COLO829 (cell line): ENCODE data around the gene C19orf85.

Experiments used
- DNase-seq: peaks from one replicate; pipeline ENCODE4 v3.0.0; 2012; ENCODE audit warnings: low spot score

Gene C19orf85

DNA sequence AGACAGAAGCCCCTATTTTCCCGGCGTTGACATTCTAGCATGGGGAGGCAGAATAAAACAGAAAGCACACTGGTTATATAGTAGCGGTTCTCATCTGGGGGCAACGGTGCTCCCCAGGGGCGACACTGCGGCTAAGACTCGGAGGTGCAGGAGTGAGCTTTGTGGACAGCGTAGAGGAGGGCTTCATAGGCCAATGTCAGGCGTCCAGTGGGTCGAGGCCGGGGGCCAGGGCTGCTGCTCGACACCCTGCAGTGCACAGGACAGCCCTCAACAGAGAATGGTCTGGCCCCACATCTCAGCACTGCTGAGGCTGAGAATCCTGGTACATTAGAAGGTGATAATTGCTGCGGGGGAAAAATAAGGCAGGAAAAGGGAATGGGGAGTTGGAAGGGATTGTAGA is 13.4 kb upstream of the C19orf85 start:
- no peak for DNase-seq

GRCh38 chr19:55476100-55476775 is 11.7 kb upstream of the C19orf85 start, which contains the start of gene ZNF628:
TSS of gene ZNF628 (plus strand) at chr19:55476617. CDS start at chr19:55479911, 3,294 bp downstream.
- peak; percentile 96 for DNase-seq

DNA sequence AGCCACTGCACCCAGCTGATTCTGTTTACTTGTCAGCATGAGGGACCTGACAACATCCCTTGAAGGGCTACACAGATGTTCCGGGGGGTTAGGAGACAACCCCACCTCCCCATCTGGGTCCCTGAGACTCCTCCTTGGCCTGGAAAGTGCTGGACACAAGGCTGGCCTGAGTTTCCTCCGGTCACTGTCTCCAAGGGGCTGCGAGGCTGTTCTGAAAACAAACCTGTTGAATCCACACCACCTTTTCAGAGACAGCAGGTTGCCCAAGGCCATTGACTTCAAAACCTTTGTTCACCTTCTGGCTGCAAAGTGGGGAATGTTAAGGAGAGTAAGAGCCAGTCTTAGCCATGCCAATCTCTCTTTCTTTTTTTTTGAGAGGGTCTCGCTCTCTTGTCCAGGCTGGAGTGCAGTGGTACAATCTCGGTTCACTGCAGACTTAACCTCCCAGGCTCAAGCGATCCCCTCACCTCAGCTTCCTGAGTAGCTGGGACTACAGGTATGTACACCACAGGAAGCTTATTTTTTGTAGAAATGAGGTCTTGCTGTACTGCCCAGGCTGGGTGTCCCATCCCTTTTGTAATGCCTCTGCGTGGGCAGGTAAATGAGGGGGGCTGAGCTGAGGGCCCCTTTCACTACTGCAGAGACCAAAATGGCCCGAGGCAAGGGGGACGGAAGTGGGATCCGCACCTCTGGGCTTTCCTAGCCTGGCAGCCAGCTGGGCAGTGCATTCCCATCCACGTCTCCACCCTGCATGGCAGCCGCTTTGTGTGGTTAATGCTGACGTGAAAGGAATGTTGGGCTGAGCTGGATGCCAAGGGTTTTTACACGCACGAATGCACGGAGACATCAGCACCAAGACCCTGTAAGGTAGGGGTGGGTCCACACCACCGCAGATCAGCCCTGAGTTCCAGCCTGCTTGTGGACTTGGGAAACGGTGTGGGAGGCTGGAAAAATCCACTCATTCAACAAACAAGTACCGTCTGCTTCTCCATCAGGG is 10.0 kb upstream of the C19orf85 start:
- no peak for DNase-seq

- no peak for DNase-seq
Observed at GRCh38 chr19:55473225-55474012, 8.9 kb upstream of the C19orf85 start.

- DNase-seq, result no peak
Observed at GRCh38 chr19:55472463-55472862, 7.9 kb upstream of the C19orf85 start.

DNA sequence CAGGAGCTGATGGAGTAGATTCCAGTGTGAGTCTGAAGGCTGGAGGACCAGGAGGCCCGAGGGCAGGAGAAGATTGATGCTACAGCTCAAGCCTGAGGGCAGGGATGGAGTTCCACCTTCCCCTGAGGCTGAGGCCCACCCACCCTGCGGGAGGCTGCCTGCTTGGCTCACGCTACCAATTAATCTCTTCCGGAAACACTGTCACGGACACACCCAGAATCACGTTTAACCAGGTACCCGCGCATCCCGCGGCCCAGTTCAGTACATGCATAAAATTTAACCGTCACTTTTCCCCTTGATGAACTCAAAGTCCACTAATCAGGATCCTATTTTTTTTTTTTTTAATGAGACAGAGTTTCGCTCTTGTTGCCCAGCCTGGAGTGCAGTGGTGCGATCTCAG is 6.7 kb upstream of the C19orf85 start:
- no peak for DNase-seq

DNA sequence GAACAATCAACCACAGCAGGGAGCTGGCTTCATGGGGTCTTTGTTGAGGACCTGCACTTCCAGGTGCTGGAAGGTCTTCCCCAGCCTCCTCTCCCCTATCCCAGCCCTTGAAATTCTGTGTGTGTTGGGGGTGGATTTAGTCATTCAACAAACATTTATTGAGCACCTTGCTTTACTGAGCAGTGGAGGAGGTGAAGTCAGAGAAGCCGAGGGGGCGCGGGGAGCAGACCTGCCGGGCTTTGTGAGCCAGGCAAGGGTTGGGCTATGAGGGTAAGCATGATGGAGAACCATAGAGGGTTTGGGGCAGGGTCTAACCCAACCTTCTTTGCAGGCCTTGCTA is 3.5 kb upstream of the C19orf85 start:
- no peak for DNase-seq

GRCh38 chr19:55467236-55468053 is 2.9 kb upstream of the C19orf85 start:
- no peak for DNase-seq

DNA sequence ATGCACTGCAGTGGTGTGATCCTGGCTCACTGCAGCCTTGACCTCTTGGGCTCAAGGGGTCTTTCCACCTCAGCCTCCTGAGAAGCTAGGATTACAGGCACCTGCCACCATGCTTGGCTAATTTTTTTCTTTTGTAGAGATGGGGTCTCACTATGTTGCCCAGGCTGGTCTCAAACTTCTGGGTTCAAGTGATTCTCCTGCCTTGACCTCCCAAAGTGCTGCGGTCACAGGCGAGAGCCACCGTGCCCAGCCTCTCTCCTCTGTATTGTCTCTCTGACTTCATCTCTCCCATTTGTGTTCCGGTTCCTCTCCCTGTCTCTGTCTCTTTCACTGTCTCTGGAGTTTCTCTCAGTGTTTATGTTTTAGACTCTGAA is 1.7 kb upstream of the C19orf85 start:
- DNase-seq, result no peak

- no peak for DNase-seq
Observed at GRCh38 chr19:55465460-55466240, 1.1 kb upstream of the C19orf85 start.

DNA sequence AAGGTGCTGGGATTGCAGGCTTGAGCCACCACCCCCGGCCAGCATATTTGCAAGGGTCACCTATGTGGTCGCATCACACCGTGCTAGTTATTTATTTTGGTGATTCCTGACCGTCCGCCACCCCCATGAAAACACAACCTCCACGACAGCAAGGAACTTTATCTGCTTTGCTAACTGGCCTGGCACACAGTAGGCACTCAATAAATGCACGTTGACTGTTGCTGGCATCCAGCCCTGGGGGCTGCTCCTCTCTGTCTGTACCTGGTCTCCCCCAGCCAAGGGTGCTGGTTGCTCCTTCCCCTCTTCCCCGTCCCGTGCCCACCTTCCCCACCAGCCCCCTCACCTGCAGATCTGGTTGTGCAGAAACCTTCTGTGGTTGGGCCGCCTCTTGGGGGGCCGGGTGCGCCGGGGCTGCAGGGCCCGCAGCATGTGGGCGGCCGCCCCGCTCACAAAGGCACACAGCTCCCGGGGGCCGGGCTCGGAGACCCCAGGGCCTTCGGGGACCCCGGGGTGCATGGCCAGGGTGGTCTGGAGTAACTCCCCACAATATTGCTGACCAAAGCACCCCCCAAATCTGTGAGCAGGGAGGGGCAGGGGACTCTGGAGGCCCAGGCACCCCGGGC is 401 bp downstream of the C19orf85 start:
- no peak for DNase-seq

DNA sequence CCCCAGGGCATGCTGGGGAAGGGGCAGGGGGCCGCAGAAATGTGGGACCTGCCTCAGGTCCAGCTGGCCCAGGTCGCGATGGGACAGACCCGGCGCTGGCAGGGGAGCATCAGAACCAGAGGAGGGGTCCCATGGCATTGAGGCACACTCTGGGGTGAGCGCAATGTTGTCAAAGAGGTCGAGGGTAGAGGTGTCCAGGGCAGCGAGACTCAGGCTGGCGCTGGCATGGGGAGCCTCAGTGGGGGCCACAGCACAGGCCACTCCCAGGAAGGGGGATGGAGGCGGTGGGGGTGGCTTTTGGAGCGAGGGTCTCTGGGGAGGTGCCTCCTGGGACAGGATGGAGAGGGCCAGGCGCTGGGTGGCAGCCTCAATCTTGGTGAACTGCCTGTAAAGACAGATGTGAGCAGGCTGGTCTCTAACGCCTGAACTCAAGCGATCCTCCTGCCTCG is 944 bp downstream of the C19orf85 start:
- DNase-seq, result no peak

DNA sequence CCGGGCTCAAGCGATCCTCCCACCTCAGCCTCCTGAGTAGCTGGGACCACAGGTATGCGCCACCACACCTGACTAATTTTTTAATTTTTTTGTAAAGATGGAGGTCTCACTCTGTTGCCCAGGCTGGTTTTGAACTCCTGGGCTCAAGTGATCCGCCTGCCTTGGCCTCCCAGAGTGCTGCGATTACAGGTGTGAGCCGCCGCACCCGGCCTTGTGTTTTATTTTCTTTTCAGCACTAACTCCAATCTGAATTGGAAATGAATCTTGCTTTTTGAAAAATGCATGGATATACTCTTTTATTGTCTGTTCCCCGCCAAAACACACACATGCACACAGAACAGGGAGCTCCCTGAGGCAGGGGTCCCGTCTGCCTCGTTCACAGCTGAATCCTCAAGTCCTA is 1.8 kb downstream of the C19orf85 start:
- no peak for DNase-seq

DNA sequence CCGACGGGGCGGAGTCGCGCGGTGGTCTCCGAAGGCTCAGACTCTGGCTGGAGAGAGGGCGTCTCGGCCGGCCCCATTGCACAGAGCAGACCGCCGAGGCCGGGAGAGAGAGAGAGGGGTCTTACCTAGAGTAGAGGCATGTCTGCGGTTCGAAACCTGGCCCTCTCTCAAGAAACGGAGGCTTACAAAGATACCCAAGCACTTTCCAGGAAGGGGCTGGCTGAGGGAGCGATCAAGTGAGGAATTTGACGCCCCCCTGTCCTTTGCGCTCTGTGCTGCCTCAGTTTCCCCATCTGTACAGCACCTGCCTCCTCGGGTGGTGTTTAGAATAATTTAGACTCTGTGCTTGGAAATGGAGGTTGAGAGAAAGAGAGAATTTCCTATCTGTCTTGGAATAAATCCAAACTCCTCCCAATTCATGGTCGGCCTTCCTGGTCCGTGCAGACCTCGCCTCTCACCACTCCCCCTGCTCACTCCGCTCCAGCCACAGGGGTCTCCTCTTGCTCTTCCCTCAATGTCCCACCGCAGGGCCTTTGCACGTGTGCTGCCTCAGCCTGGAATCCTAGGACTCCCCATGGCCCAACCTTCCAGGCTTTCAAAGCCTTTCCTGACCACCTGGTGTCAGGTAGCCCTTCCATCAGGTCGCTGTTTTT is 2.5 kb downstream of the C19orf85 start:
- no peak for DNase-seq

GRCh38 chr19:55461259-55461973 is 3.1 kb downstream of the C19orf85 start, which contains the start of gene ISOC2:
TSS of gene ISOC2 (minus strand) at chr19:55461642. CDS start at chr19:55456486, 5,156 bp downstream.
- DNase-seq, result peak; percentile 98

DNA sequence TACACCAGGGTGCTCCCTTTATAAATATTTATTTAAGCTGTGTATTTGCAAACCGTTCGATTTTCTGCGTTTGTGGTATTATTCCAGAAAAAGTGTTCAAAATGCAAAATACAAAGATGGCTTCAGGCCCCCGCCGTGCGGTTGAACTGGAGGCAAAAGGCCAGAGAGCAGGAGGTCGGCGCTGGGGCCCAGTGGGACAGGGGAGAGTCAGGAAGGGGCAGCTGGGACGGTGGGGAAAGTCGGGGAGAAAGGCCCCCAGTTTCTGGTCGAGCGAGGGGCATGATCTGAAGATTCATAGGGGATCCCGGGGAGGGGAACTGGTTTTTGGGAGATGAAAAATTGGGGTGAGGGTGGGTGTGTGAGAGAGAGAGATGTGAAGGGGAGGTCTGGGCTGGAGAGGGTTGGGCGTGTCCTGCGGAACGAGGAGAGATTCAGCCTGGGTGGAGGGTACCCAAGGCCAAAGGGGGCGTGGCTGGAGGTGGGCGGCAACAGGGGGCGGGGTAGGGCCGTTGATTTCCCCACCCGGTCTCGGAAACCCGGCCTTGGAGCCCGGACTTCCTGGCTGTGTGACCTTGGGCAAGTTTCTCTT is 3.8 kb downstream of the C19orf85 start:
- DNase-seq, result peak; percentile 60

DNA sequence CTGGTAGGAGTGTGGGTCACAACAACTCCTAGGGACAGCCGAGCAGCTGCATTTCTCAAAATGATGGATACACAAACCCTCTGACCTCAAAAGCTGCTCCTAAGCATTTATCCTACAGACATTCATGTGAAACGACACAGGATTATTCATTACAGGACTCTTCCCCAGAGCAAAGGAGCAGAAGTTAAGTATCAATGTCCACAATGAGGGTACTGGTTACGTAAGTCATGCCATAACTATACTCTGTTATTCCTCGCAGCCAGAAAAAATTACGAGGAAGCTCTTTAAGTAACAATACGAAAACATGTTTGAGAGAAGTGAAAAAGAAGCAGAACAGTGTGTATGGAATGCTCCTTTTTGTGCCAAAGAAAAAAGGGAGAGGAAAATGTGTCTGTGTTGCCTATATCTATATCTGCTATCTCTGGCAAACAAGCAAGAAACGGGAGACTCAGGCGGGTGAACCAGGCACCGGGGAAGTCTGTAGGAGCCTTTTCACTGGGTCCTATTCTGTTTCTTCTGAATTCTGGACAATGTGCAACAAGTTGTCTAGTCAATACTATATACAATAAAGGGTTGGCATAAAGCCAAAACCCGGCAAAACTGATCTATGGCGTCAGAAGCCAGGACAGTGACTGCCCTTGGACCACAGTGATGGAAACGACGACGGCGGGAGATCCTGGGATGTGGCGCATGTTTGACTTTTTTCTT is 4.4 kb downstream of the C19orf85 start:
- DNase-seq, result no peak

DNA sequence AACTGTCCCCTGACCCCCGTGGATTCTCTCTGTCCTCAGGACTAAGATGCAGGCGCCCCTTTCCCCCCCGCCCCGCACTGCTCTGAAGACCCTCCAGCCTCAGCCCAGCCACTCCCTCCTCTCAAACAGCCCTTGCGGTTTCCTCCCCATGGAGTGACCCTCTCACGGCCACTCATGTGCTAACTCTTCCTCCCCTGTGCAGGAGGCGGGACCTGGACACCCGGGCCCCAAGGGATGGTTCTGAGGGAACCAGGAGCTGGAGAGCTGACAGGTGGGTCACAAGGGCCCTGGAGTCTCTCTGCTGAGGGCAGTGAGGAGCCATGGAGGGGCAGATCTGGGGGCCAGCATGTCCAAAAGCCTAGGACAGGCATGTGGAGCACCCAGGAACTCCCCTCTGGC is 5.0 kb downstream of the C19orf85 start:
- DNase-seq, result no peak
